IPS-NIHi7 (cell line): Measurements from ENCODE around the gene TAGLN.
A peak's percentile ranks its signal among the peaks of the same experiment; 100 is the strongest.
"Not testable (repeated sequence)": the region's sequence is repeated elsewhere in the genome, so short reads cannot be mapped to it uniquely, and the experiment has no call there.

Source experiments
- DNase-seq: peaks from one replicate; pipeline ENCODE4 v3.0.0; 2012; ENCODE audit warnings: mixed read lengths; ENCODE audit errors: extremely low spot score

TAGLN gene

DNA sequence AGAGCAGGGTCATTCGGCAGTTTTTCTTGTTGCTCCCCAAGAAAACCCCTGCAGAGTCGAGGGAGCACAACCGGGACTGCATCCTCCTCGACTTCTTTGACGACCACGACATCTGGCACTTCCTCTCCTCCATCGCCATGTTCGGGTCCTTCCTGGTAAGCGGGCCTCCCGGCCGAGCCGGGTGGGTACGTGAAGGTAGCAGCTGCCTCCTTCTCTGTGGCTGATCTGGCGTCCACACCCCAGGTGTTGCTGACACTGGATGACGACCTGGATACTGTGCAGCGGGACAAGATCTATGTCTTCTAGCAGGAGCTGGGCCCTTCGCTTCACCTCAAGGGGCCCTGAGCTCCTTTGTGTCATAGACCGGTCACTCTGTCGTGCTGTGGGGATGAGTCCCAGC lies 3.4 kb upstream of the TAGLN start:
- DNase-seq, result no peak

DNA sequence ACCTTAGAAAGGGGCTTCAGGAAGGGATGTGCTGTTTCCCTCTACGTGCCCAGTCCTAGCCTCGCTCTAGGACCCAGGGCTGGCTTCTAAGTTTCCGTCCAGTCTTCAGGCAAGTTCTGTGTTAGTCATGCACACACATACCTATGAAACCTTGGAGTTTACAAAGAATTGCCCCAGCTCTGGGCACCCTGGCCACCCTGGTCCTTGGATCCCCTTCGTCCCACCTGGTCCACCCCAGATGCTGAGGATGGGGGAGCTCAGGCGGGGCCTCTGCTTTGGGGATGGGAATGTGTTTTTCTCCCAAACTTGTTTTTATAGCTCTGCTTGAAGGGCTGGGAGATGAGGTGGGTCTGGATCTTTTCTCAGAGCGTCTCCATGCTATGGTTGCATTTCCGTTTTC lies 2.2 kb upstream of the TAGLN start:
- no peak for DNase-seq

DNA sequence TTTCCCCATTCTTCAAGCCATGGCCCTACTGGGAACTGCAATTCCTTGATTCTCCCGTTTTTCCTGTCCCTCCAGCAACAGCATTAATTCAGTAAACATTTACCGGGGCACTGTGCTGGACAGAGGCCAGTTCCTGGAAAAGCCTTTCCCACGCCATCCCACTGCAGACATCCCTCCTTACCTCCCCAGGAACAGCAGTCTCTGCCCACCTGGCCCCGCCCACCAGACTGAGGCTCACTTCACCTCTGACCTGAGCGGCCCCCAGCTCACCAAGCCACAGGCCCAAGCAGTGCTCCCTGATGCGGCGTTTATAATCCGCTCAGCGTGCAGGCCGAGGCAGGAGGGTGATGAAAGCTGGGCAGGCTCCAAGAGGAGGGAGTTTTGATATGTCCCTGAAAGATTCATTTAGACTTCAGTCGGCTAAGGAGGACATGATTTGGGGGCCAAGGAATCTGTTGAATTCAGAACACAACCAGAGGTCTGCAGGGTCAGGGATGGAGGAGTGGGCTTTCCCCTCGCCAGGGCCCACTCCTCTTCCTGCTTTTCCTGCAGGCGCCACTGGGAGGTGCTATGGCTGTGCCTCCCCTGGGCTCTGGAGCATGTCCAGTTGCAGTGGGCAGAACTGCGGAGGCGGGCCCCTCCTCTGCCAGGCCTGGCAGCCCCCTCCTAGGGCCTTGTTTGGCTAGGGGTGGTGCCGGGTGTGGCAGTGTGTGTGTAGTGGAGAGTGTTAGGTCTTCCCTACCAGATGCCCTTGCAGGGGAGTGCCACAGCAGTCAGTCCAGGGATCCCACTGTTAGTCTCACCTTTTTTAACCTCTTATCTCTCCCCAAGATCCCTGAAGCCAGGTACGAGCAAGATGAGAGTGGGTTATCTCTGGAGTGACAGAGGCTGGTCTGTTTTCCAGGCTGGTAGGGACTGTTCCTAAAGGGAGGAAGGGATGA lies 1.4 kb upstream of the TAGLN start:
- DNase-seq, result peak; percentile 87

DNA sequence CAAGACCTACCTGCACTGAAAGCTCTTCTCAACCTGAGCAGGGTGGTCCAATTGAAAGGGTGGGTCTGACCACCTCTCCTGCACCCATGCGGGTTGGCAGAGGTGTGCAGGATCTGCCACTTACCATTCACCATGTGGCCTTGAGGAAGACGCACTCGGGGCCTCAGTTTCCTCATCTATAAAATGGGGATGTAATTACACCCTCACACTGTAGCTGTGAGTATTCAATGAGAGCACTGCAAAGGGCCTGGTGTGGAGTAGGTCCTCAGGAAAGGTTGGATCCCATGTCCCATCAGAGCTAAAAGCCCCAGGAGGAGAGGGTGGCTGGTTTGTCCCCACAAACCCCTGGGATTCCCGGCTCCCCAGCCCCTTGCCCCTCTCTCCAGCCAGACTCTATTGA lies 557 bp upstream of the TAGLN start:
- DNase-seq, result no peak

DNA sequence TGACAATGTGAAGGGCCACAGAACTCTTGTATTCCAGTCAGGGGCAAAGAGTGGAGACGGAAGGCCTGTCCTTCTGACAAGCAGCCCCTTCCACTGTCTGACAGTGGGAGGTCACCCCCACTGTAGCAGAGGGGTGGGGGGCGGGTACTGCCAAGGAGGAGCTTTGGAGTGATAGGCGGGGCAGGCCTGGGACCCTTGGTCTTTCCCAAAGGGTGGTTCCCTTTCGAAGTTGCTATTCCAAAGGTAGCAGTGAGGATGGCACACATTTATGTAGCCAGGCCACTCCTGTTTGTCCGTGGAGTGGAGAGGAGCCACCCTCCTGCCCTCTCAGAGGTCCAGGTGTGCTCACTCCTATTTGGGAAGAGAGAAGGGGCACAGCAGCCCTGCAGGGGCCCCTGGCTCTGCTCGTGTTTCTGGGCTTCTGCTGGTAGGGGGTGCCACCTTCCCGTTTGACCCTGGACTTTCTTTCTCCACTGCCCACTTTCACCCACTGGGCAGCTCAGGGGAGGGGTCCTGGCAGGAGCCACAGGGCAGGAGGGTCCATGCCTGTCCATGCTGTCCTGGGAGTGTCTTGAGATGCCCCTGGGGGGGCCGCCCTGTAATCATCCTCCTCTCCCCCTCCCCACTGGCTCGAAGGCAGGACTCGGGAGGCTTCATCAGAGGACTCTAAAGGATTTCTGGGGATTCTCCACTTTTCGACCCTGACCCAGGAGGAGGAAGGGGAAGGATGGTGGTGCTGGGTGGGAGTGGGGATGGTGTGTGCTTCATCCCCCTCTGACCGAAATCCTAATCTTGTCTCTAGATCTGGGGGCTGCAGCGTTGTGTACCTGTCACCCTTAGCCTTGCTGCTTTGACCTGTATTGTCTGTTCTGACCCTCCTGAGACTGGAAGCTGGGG lies 994 bp downstream of the TAGLN start:
- DNase-seq, result no peak

DNA sequence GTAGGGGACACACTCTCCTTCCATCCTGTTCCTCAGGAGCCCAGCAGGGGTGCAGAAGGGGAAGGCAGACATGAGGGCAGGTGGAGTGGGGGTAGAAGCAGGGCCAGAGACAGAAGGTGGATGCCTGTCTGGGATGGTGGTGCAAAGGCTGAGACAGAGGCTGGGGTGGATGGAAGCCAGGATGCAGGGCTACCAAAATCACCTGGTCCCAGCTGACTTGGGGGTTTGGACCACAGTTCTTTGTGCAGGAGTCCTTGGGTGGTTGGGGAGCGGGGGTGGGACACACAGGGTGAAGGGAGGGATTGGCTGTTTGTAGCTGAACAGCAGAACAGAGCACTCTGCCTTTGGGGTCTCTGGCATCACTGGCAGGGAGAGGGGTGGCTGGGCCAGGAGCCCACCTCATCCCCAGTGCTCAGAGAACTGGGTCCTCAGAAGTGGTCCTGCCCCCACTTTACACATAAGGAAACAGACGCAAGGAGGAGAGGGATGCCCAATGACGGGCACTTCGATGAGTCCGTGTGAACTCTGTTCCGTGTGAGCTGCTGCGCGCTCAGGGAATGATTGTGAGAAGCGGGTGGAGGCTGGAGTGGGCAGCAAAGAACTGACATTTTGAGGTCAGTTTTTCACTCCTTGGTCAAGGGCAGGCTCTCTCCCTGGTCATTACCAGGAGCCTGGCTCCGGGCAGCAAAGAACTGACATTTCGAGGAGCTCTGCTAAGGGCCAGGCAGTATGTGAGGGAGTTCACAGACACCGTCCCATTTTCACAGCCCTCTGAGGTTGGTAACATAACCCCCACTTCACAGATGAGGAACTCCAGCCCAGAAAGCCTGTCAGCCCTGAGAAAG lies 1.9 kb downstream of the TAGLN start:
- DNase-seq, result no peak

DNA sequence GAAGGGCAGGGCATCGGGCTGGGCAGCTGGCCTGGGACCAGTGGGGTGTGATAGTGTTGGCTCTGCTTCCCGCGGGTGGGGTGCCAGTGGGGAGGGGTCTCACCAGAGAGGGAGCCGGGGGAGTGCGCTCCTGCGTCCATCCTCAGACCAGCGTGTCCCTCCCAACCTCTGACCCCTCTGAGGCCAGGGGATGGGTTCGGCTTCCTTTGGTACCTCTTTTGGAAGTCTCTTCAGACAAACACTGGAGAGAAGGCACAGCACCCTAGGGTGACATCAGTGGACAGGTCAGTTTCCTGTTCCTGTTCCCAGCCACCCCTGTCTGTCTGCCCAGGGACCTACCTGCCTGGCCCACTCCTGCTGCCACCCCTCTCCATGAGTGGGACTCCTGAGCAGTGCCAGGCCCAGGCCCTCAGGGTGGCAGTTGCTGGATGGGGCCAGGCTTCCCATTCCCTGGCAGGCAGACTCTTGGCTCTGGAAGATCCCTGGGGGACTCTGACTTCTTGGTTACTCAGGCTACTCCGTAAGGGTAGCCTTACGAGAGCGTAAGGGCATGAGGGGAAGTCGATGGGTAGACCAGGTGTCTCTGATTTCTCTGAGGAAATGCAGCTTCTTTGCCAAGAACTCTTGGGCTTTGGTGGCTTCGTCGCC lies 2.6 kb downstream of the TAGLN start:
- no peak for DNase-seq

DNA sequence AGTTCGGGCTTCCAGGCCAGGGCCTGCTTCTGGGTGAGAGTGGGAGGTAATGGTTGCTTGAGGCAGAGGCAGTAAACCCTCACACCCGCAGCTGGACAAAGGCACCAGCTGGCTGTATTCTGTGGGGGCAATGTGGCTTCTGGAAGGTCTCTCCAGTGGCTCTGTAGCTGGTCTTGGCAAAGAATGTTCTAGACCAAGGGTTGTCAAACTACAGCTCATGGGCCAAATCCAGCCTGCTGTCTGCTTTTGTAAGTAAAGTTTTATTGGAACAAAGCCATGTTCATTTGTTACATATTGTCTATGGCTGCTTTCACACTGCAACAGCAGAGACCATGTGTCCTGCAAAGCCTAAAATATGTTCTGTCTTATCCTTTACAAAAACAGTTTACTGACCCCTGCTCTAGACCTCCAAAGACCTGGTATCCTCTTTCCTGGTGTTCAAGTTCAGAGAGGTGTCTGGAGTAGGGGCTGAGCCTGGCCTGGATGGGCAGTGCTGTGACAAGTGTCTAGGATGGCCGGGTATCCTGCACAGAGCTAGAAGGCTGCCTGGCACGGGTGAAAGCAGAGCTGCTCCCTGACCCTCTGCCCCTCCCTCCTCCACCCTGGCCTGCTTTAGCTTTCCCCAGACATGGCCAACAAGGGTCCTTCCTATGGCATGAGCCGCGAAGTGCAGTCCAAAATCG lies 3.4 kb downstream of the TAGLN start:
- DNase-seq, result no peak

DNA sequence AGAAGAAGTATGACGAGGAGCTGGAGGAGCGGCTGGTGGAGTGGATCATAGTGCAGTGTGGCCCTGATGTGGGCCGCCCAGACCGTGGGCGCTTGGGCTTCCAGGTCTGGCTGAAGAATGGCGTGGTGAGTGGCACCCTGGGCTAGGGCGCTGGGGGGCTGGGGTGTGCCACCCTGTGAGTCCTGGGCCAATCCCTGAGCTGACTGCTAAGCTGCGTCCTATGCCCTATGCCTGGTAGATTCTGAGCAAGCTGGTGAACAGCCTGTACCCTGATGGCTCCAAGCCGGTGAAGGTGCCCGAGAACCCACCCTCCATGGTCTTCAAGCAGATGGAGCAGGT lies 3.9 kb downstream of the TAGLN start:
- DNase-seq, result no peak

DNA sequence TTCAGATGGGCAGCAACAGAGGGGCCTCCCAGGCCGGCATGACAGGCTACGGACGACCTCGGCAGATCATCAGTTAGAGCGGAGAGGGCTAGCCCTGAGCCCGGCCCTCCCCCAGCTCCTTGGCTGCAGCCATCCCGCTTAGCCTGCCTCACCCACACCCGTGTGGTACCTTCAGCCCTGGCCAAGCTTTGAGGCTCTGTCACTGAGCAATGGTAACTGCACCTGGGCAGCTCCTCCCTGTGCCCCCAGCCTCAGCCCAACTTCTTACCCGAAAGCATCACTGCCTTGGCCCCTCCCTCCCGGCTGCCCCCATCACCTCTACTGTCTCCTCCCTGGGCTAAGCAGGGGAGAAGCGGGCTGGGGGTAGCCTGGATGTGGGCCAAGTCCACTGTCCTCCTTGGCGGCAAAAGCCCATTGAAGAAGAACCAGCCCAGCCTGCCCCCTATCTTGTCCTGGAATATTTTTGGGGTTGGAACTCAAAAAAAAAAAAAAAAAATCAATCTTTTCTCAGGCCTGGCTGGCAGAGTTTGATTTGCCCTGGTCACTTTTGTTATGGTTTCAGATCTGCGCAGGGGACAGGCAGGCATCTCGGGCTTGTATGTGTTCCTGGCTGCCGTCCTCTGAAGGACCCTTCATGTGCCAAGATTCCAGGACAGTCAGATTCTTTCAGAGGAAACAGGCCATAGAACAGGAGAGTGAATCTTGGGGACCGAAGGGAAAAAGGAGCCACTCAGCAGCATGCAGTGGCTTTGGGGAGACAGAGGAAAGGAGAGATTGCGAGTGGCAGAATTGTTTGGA lies 5.3 kb downstream of the TAGLN start:
- no peak for DNase-seq

DNA sequence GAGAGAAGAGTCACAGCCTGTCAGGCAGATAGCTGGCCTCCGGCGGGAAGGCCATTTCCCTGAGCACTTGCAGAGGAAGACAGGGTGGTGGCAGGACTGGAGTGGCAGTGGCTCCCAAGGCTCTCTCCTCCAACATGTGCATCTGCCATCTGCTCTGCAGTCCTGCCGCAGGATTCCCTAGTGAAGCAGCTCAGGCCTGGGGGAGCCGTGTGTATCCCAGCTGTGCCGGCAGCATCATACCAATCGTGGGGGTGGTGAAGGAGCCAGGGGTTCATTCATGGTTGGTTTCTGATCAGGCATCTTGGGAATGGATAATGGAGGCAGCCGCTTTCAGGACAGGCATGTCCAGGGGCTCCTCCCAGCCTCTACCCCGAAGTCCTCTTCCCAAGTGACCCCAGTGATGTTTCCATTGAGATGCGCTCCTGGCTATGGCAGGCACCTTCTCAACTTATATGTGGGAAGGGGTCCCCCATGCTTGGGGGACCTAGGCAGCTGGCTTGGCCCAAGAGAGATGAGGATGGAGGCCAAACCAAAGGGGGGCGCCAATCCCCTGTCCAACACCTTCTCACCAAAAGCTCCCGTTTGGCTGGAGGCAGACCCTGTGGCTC lies 6.1 kb downstream of the TAGLN start:
- DNase-seq, result no peak

DNA sequence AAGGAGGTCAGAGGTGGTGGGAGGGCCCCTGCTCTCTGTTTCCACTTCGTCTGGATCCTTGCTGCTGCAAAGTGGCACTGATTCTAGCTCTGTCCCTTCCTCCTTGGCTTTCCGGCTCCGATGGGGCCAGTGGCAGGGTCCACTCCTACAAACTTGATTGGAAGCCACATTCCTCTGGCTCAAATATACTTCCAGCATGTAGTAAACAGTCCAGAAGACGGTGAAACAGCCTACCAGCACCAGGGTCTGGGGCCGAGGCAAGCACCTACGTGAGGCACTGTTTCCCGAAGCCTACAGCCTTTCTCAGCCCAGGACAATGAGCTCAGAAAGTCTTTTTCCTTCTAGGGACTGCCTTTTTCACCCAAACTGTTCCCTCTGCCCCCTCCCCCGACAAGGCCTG lies 6.9 kb downstream of the TAGLN start:
- DNase-seq, result not testable (repeated sequence)

DNA sequence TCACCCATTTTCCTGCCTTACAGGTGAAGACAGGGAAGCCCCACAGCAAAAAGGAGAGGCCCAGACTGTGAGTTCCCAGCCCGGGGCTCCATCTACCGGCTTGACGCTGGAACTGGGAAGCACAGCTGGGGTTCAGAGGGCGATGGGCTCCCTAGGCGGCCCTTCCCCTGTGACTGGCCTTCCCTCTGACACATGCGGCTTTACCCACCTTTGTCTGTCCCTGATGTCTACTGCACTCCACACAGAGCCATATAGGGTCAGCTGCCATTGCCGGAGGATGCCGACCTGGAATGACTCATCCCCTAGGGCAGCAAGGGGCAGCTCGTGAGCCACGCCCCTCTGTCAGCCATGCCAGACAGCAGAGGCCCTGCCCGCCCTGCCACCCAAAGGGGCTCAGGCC lies 7.7 kb downstream of the TAGLN start:
- not testable (repeated sequence) for DNase-seq

DNA sequence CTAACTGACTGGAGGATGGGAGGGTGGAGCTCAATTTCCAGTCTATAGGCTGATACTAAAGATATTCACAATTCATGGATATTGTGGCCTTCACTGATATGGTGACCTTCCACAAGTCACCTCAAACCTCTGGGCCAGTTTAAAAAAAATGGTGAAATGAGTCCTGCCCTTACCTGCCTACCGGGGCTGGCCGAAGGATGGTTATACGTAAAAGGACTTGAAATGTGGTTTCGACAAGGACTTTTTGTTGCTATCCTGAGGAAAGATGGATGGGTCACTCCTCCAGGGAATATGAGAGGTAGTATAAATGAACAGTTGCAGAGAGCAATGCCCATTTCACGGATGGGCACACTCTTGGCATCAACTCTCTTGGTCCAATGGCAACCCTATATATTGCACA lies 8.3 kb downstream of the TAGLN start:
- not testable (repeated sequence) for DNase-seq

DNA sequence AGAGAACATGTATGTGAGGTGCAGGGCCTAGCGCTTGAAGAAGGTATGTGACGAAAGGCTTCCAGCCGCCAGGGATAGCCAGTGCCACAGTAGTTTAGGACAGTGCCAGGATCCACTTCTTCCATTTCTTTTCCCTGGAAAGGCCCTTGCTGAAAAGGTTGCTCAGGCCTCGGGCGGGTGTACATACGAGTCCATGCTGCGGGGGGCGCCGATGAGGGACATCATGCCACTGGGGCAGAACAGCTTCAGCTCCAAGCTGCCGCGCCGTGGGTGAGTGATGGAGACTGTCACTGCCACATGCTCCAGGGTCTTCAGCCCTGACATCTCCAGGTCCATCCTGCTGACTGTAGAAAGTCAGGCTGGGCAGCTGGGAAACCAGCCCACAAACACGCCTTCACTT lies 9.5 kb downstream of the TAGLN start:
- not testable (repeated sequence) for DNase-seq

DNA sequence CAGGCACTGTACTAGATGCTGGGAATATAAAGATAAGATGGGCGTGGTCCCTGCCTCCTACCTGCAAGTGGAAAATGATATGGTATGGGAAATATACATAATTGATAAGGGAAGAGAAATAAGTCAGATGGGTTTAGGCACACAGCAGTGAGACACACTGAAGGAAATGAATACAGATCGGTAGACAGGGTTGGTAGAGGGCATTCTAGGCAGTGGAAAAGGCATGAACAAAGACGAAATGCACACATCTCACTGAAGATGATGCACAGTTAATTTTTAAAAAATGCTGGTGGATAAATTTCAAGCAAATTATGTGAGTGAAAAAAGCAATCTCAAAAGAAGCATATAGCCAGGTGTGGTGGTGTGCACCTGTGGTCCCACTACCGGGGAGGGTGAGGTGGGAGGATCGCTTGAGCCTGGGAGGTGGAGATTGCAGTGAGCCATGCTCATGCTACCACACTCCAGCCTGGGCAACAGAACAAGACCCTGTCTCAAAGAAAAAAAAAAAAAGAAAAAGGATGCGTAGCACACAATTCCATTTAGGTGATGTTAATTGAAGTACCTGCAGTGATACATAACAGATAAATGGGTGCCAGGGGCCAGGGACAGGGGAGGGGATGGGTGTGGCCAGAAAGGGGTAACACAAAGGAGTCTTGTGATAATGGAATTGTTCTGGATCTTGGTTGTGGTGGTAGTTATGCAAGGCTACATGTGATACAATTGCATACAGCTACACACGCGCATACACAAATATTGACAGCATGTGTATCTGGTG lies 10.4 kb downstream of the TAGLN start:
- DNase-seq, result not testable (repeated sequence)

DNA sequence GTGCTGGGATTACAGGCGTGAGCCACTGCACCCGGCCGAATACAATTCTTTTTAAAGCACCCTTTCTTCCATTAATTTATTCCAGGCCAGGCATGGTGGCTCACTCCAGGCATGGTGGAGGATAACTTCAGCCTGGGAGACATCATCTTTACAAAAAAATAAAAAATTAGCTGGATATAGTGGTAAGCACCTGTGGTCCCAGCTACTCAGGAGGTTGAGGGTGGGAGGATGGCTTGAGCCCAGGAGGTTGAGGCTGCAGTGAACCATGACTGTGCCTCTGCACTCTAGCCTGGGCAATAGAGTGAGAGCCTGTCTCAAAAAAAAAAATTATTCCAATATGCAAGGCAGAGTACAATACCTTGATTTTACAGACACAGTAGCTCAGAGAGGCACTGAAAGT lies 11.4 kb downstream of the TAGLN start:
- no peak for DNase-seq

DNA sequence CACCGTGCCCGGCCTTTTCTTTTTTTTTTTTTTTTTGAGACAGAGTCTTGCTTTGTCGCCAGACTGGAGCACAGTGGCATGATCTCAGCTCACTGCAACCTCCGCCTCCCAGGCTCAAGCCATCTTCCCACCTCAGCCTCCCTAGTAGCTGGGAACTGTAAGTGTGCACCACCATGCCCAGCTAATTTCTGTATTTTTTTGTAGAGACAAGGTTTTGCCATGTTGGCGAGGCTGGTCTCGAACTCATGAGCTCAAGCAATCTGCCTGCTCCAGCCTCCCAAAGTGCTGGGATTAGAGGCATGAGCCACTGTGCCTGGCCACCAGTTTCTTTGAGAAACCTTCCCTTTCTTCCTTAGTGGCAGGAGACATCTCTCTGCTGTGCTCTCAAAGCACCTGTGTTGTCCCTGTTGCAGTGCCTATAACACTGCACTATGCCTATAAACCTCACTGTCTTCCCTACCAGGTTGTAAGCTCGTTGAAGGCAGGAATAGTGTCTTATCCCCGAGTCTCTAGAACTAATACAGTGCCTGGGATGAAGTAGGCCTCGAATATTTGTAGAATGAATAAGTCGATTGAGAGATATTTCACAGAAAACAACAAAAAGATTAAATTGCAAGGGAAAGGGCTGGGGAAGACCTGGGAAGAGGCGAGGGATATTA lies 13.7 kb downstream of the TAGLN start:
- DNase-seq, result no peak
